Parathyroid adenoma (tissue), 2 donors: Measurements from ENCODE around the gene ACAD10.

ENCODE experiments used
- H2AFZ ChIP-seq: fragments of 300-600 bp; sonication (generic); one replicate; pipeline ENCODE4 v1.7.0; 2017; ENCODE audit warnings: antibody characterized with exemption, mild to moderate bottlenecking
- H3K27ac ChIP-seq: fragments of 300-600 bp; sonication (generic); one replicate; pipeline ENCODE4 v1.7.0; 2017
- H3K27me3 ChIP-seq: fragments of 300-600 bp; sonication (generic); one replicate; pipeline ENCODE4 v1.7.0; 2017; ENCODE audit warnings: low read length; ENCODE audit not compliant: control insufficient read depth, insufficient read depth
- H3K36me3 ChIP-seq: fragments of 300-600 bp; sonication (generic); one replicate; pipeline ENCODE4 v1.7.0; 2017; ENCODE audit warnings: low read length; ENCODE audit not compliant: control insufficient read depth, insufficient read depth
- H3K4me1 ChIP-seq: fragments of 300-600 bp; sonication (generic); one replicate; pipeline ENCODE4 v1.7.0; 2017; ENCODE audit warnings: control low read depth
- H3K4me2 ChIP-seq: fragments of 300-600 bp; sonication (generic); one replicate; pipeline ENCODE4 v1.7.0; 2017; ENCODE audit warnings: low read length
- H3K4me3 ChIP-seq: fragments of 300-600 bp; sonication (generic); one replicate; pipeline ENCODE4 v1.7.0; 2017; ENCODE audit warnings: low read depth, low read length
- H3K79me2 ChIP-seq: fragments of 300-600 bp; sonication (generic); one replicate; pipeline ENCODE4 v1.7.0; 2017; ENCODE audit warnings: control low read depth
- H3K9ac ChIP-seq: fragments of 300-600 bp; sonication (generic); one replicate; pipeline ENCODE4 v1.7.0; 2017; ENCODE audit warnings: mild to moderate bottlenecking
- H3K9me3 ChIP-seq: fragments of 300-600 bp; sonication (generic); one replicate; pipeline ENCODE4 v1.7.0; 2017; ENCODE audit warnings: low read length; ENCODE audit not compliant: control insufficient read depth
- CTCF ChIP-seq: fragments of 300-600 bp; sonication (generic); IDR thresholded peaks from one replicate; pipeline ENCODE4 v1.7.0; 2017; ENCODE audit warnings: antibody characterized with exemption, mild to moderate bottlenecking
- donor health status: primary hyperparathyroidism.

ACAD10 gene

GRCh38 chr12:111692575-111693210 lies 6.8 kb downstream of the ACAD10 start:
- Histone ChIP-seq H3K27me3 (no peaks in the 10 kb centered on the region), H3K36me3 (no peaks in the 10 kb centered on the region), H3K9me3 (no peaks in the 10 kb centered on the region), H3K9ac (no peak overlapping the region), H3K4me2 (no peak overlapping the region), H3K27ac (no peak overlapping the region), H3K4me3 (no peak overlapping the region), H2AFZ (no peak overlapping the region), H3K4me1 (no peaks in the 10 kb centered on the region), H3K79me2 (peaks cover 8% of the 10 kb centered on the region)
- no peak for TF ChIP-seq CTCF

- peaks cover 8% of the 10 kb centered on the region for H3K79me2 ChIP-seq
- TF ChIP-seq CTCF = no peak
- no peak overlapping the region for H3K27ac ChIP-seq
- H3K9me3 ChIP-seq = no peaks in the 10 kb centered on the region
- H3K4me2 ChIP-seq = no peak overlapping the region
- no peak overlapping the region for H3K9ac ChIP-seq
- H3K4me1 ChIP-seq = no peaks in the 10 kb centered on the region
- no peak overlapping the region for H2AFZ ChIP-seq
- H3K4me3 ChIP-seq = no peak overlapping the region
- H3K27me3 ChIP-seq = no peaks in the 10 kb centered on the region
- H3K36me3 ChIP-seq = no peaks in the 10 kb centered on the region
Observed at GRCh38 chr12:111693818-111694217, 8.0 kb downstream of the ACAD10 start.

- Histone ChIP-seq H3K27ac (no peak overlapping the region), H3K9ac (no peak overlapping the region), H3K9me3 (no peaks in the 10 kb centered on the region), H3K27me3 (no peaks in the 10 kb centered on the region), H3K79me2 (peaks cover 6% of the 10 kb centered on the region), H3K4me3 (no peak overlapping the region), H2AFZ (no peak overlapping the region), H3K36me3 (no peaks in the 10 kb centered on the region), H3K4me2 (no peak overlapping the region), H3K4me1 (no peaks in the 10 kb centered on the region)
- TF ChIP-seq CTCF = no peak
Observed at GRCh38 chr12:111699962-111700361, 14.1 kb downstream of the ACAD10 start.

GRCh38 chr12:111705672-111706071 lies 19.8 kb downstream of the ACAD10 start:
- H3K79me2 ChIP-seq = peaks cover 4% of the 10 kb centered on the region

More at GRCh38 chr12:111705672-111706071, 19.8 kb downstream of the ACAD10 start:
- no peak overlapping the region for H3K9ac ChIP-seq
- no peaks in the 10 kb centered on the region for H3K27me3 ChIP-seq
- H3K36me3 ChIP-seq = no peaks in the 10 kb centered on the region
- no peak overlapping the region for H3K4me3 ChIP-seq
- H3K9me3 ChIP-seq = no peaks in the 10 kb centered on the region
- no peak overlapping the region for H3K27ac ChIP-seq
- TF ChIP-seq CTCF = no peak
- no peak overlapping the region for H3K4me2 ChIP-seq
- no peak overlapping the region for H2AFZ ChIP-seq
- peaks cover 12% of the 10 kb centered on the region for H3K4me1 ChIP-seq
